GM12875 (cell line): ENCODE measurements around the gene ZNF174.
A peak's percentile ranks its signal among the peaks of the same experiment; 100 is the strongest.

Experiments used
- H3K4me3 ChIP-seq: one replicate; pipeline ENCODE4 v1.5.1; 2011; ENCODE audit warnings: low read depth, low read length, control low read depth
- TF ChIP-seq, protein P1 (sequence below): IDR thresholded peaks from 2 replicates; pipeline ENCODE4 v1.5.1; 2011; ENCODE audit warnings: low read depth, mild to moderate bottlenecking, control low read depth, inconsistent platforms, low read length, moderate library complexity, borderline replicate concordance; ENCODE audit not compliant: insufficient read depth

ZNF174 gene

DNA sequence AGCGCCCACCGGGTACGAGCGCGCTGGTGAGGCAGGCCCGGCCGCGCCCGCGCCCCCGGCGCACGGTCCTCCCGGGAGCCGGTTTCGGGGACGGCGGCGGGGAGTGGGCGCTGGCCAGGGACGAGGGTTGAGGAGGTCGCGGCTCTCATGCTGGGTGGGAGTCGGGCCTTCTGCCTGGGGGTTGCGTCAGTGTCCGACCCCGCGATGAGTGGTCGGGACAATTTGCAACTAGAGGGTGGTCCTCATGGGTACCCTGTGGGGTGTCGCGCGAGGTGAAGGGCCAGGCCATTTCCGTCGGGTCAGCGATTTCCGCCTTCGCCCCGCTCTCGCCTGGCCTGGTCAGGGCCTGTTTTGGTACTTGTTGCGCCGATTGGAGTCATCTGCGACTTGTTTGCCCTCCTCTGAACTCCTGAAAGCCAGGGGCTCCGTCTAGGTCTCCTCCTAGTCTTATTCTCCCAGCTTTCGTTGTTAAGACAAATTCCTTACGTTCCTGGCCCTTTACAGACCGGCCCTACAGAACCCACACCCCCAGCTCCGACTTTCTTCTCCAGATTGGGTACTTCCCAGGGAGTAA, 57.4 kb downstream of the ZNF174 start:
- TF ChIP-seq, protein P1, sequence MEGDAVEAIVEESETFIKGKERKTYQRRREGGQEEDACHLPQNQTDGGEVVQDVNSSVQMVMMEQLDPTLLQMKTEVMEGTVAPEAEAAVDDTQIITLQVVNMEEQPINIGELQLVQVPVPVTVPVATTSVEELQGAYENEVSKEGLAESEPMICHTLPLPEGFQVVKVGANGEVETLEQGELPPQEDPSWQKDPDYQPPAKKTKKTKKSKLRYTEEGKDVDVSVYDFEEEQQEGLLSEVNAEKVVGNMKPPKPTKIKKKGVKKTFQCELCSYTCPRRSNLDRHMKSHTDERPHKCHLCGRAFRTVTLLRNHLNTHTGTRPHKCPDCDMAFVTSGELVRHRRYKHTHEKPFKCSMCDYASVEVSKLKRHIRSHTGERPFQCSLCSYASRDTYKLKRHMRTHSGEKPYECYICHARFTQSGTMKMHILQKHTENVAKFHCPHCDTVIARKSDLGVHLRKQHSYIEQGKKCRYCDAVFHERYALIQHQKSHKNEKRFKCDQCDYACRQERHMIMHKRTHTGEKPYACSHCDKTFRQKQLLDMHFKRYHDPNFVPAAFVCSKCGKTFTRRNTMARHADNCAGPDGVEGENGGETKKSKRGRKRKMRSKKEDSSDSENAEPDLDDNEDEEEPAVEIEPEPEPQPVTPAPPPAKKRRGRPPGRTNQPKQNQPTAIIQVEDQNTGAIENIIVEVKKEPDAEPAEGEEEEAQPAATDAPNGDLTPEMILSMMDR: no peak

DNA sequence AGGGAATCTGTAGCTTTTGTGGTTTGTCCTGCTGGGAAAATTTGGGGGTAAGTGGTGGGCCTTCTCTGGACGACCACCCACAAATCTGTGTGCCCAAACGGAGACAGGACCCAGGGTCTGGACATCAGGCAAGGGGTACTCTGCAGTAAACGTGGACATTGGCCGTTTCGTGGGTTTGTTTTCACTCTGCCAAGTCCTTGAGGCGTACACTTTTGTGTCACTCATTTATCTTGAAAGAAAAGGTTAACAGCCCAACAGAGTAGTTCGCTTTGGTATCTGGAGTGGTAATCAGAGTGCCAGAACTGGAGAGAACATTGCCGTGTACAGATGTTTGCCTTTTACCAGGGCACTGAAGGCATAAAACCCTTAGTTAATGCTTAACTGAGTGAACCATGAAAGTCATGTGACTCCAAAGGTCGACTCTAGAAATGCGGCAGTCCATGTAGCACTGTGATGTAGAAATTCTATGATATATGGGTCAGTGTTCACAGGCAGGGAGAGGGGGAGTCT, 57.9 kb downstream of the ZNF174 start:
- TF ChIP-seq, protein P1: no peak
- peak overlapping the region; percentile 78 for H3K4me3 ChIP-seq

More for the DNA sequence above, 57.4 kb downstream of the ZNF174 start:
- H3K4me3 ChIP-seq: peak overlapping the region; percentile 78
